ENCODE results near the gene PIGZ.

- TF ChIP-seq, protein P1, sequence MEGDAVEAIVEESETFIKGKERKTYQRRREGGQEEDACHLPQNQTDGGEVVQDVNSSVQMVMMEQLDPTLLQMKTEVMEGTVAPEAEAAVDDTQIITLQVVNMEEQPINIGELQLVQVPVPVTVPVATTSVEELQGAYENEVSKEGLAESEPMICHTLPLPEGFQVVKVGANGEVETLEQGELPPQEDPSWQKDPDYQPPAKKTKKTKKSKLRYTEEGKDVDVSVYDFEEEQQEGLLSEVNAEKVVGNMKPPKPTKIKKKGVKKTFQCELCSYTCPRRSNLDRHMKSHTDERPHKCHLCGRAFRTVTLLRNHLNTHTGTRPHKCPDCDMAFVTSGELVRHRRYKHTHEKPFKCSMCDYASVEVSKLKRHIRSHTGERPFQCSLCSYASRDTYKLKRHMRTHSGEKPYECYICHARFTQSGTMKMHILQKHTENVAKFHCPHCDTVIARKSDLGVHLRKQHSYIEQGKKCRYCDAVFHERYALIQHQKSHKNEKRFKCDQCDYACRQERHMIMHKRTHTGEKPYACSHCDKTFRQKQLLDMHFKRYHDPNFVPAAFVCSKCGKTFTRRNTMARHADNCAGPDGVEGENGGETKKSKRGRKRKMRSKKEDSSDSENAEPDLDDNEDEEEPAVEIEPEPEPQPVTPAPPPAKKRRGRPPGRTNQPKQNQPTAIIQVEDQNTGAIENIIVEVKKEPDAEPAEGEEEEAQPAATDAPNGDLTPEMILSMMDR (IDR thresholded peaks at IDR 0.05): no peak
- TF ChIP-seq POLR2A (IDR thresholded peaks at IDR 0.05): no peak
Measured at GRCh38 chr3:196974661-196975060, 6.0 kb upstream of the PIGZ start.

Data from uterus (tissue), 2 donors.